Activated CD4-positive, alpha-beta T cell treated with anti-CD3 and anti-CD28 coated beads, Interleukin-2, amount 50 U/mL, for 4 hours (primary cell): ENCODE data around the gene FUT9.

Experiments
- DNase-seq, 2 experiments: peaks; one replicate each; pipeline ENCODE4 v3.0.0-alpha.2; 2020

Gene FUT9

GRCh38 chr6:96074006-96074405 is 58.2 kb downstream of the FUT9 start:
- no peak for DNase-seq

- no peak for DNase-seq
Measured at GRCh38 chr6:96075826-96076225, 60.1 kb downstream of the FUT9 start.

- DNase-seq = no peak
Measured at GRCh38 chr6:96086745-96087144, 71.0 kb downstream of the FUT9 start.

GRCh38 chr6:96089173-96089572 is 73.4 kb downstream of the FUT9 start:
- DNase-seq = no peak

GRCh38 chr6:96094077-96094476 is 78.3 kb downstream of the FUT9 start:
- no peak for DNase-seq

GRCh38 chr6:96099069-96099468 is 83.3 kb downstream of the FUT9 start:
- no peak for DNase-seq

- no peak for DNase-seq
Measured at GRCh38 chr6:96101564-96101963, 85.8 kb downstream of the FUT9 start.

- DNase-seq = no peak
Measured at GRCh38 chr6:96104910-96105309, 89.1 kb downstream of the FUT9 start.

GRCh38 chr6:96110878-96111277 is 95.1 kb downstream of the FUT9 start:
- DNase-seq = no peak

- DNase-seq = no peak
Measured at GRCh38 chr6:96116674-96117073, 100.9 kb downstream of the FUT9 start.

GRCh38 chr6:96124778-96125177 is 109.0 kb downstream of the FUT9 start:
- no peak for DNase-seq

GRCh38 chr6:96138406-96138805 is 122.6 kb downstream of the FUT9 start:
- DNase-seq = no peak

- DNase-seq = no peak
Measured at GRCh38 chr6:96142142-96142541, 126.4 kb downstream of the FUT9 start.

- no peak for DNase-seq
Measured at GRCh38 chr6:96150431-96150830, 134.7 kb downstream of the FUT9 start.

GRCh38 chr6:96151707-96152106 is 135.9 kb downstream of the FUT9 start:
- DNase-seq = no peak

- DNase-seq = no peak
Measured at GRCh38 chr6:96152114-96152708, 136.4 kb downstream of the FUT9 start.

GRCh38 chr6:96153775-96154174 is 138.0 kb downstream of the FUT9 start:
- no peak for DNase-seq

GRCh38 chr6:96156425-96156824 is 140.7 kb downstream of the FUT9 start:
- no peak for DNase-seq

GRCh38 chr6:96157018-96157565 is 141.3 kb downstream of the FUT9 start:
- DNase-seq = no peak

GRCh38 chr6:96162711-96163120 is 146.9 kb downstream of the FUT9 start:
- no peak for DNase-seq

GRCh38 chr6:96164802-96165201 is 149.0 kb downstream of the FUT9 start:
- DNase-seq = no peak

GRCh38 chr6:96171112-96171511 is 155.3 kb downstream of the FUT9 start:
- DNase-seq = no peak

- DNase-seq = no peak
Measured at GRCh38 chr6:96184798-96185197, 169.0 kb downstream of the FUT9 start.

GRCh38 chr6:96186094-96186493 is 170.3 kb downstream of the FUT9 start:
- no peak for DNase-seq

GRCh38 chr6:96186516-96187195 is 170.9 kb downstream of the FUT9 start:
- DNase-seq = no peak
